ENCODE data around the gene MAB21L2.

The MAB21L2 gene

DNA sequence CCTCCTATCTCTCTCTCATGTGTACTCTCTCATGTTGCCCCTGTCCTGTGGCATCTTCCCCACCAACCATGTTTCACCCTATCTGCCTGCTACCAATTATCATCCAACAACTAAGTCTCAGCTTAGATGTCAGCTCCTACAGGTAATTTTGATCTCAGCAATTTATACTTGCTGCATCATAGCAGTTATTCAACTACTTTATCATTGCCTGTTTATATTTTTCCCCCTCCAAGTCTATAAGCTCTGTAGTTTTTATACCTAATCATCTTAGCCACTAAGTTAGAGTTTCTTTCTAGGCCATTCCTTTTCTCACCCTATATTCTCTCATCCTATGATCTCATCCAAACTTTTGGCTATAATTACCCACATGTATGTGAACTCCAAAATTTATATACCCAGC is 50.7 kb downstream of the MAB21L2 start:
- TF ChIP-seq, protein P1, sequence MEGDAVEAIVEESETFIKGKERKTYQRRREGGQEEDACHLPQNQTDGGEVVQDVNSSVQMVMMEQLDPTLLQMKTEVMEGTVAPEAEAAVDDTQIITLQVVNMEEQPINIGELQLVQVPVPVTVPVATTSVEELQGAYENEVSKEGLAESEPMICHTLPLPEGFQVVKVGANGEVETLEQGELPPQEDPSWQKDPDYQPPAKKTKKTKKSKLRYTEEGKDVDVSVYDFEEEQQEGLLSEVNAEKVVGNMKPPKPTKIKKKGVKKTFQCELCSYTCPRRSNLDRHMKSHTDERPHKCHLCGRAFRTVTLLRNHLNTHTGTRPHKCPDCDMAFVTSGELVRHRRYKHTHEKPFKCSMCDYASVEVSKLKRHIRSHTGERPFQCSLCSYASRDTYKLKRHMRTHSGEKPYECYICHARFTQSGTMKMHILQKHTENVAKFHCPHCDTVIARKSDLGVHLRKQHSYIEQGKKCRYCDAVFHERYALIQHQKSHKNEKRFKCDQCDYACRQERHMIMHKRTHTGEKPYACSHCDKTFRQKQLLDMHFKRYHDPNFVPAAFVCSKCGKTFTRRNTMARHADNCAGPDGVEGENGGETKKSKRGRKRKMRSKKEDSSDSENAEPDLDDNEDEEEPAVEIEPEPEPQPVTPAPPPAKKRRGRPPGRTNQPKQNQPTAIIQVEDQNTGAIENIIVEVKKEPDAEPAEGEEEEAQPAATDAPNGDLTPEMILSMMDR (IDR thresholded peaks at IDR 0.05; ENCODE audit: low read length, missing control alignments): no peak
- no peak for DNase-seq (ENCODE audit: low read depth)
- H3K4me3 ChIP-seq (replicated peaks; ENCODE audit: low read depth, low read length): no peak overlapping the region

Measured in fibroblast of pulmonary artery (primary cell).